ENCODE data around the gene CXorf65. TPM values are rescaled to one million over a fixed set of nuclear protein-coding genes. Genes with fewer than 3 reads are reported as not detected.

CXorf65 gene
- total RNA-seq, 2 donors from 2014 or later: not detected

GRCh38 chrX:71103110-71103983 lies 3.2 kb downstream of the CXorf65 start:
- H3K4me1 ChIP-seq (ENCODE audit: control insufficient read depth, insufficient read depth, low read length): peaks cover 7% of the 10 kb centered on the region
- WGBS, 2 experiments (ENCODE audit: insufficient coverage in 1 of 2, insufficient read length in 1 of 2): 30% methylated on average over 3 of the region's 10 CpGs; no CpG with 5 or more reads in 1 of the 2 experiments
- peaks cover 11% of the 10 kb centered on the region for H3K27me3 Mint-ChIP-seq (ENCODE audit: insufficient read depth)
- H3K4me3 Mint-ChIP-seq: peak overlapping the region; percentile 43
- H3K9ac ChIP-seq (ENCODE audit: extremely low read depth, low read length, poor library complexity, severe bottlenecking): no peak overlapping the region
- no peaks in the 10 kb centered on the region for H3K36me3 Mint-ChIP-seq (ENCODE audit: low read depth)
- H3K27ac ChIP-seq (ENCODE audit: low read depth, low read length): peak overlapping the region; percentile 73
- H3K27me3 ChIP-seq (ENCODE audit: control insufficient read depth, insufficient read depth, low read length, poor library complexity, severe bottlenecking): no peaks in the 10 kb centered on the region
- no peaks in the 10 kb centered on the region for H3K36me3 ChIP-seq (ENCODE audit: control insufficient read depth, insufficient read depth, low read length)
- H3K9me3 ChIP-seq (ENCODE audit: control insufficient read depth, low read length): no peaks in the 10 kb centered on the region
- peaks cover 32% of the 10 kb centered on the region for H3K4me1 Mint-ChIP-seq
- peak overlapping the region; percentile 5 for H3K27ac Mint-ChIP-seq
- H3K4me3 ChIP-seq (ENCODE audit: low read length): peak overlapping the region; percentile 65
- peak; percentile 74 for DNase-seq
- peaks cover 65% of the 10 kb centered on the region for H3K9me3 Mint-ChIP-seq
- TF ChIP-seq CTCF (conservative IDR thresholded peaks at IDR 0.05): no peak

GRCh38 chrX:71102292-71102691 lies 4.2 kb downstream of the CXorf65 start:
- Histone ChIP-seq H3K36me3 (ENCODE audit: control insufficient read depth, insufficient read depth, low read length) (no peaks in the 10 kb centered on the region), H3K4me1 (ENCODE audit: control insufficient read depth, insufficient read depth, low read length) (peaks cover 7% of the 10 kb centered on the region), H3K9ac (ENCODE audit: extremely low read depth, low read length, poor library complexity, severe bottlenecking) (no peak overlapping the region), H3K4me3 (ENCODE audit: low read length) (no peak overlapping the region), H3K27me3 (ENCODE audit: control insufficient read depth, insufficient read depth, low read length, poor library complexity, severe bottlenecking) (no peaks in the 10 kb centered on the region), H3K9me3 (ENCODE audit: control insufficient read depth, low read length) (no peaks in the 10 kb centered on the region), H3K27ac (ENCODE audit: low read depth, low read length) (no peak overlapping the region)
- H3K9me3 Mint-ChIP-seq: peaks cover 57% of the 10 kb centered on the region
- no peak overlapping the region for H3K4me3 Mint-ChIP-seq
- H3K27me3 Mint-ChIP-seq (ENCODE audit: insufficient read depth): peaks cover 14% of the 10 kb centered on the region
- H3K27ac Mint-ChIP-seq: no peak overlapping the region
- WGBS, 2 experiments (ENCODE audit: insufficient coverage in 1 of 2, insufficient read length in 1 of 2): 71% methylated on average over 2 of the region's 3 CpGs; no CpG with 5 or more reads in 1 of the 2 experiments
- peaks cover 36% of the 10 kb centered on the region for H3K4me1 Mint-ChIP-seq
- H3K36me3 Mint-ChIP-seq (ENCODE audit: low read depth): no peaks in the 10 kb centered on the region
- no peak for TF ChIP-seq CTCF (conservative IDR thresholded peaks at IDR 0.05)
- DNase-seq: no peak

DNA sequence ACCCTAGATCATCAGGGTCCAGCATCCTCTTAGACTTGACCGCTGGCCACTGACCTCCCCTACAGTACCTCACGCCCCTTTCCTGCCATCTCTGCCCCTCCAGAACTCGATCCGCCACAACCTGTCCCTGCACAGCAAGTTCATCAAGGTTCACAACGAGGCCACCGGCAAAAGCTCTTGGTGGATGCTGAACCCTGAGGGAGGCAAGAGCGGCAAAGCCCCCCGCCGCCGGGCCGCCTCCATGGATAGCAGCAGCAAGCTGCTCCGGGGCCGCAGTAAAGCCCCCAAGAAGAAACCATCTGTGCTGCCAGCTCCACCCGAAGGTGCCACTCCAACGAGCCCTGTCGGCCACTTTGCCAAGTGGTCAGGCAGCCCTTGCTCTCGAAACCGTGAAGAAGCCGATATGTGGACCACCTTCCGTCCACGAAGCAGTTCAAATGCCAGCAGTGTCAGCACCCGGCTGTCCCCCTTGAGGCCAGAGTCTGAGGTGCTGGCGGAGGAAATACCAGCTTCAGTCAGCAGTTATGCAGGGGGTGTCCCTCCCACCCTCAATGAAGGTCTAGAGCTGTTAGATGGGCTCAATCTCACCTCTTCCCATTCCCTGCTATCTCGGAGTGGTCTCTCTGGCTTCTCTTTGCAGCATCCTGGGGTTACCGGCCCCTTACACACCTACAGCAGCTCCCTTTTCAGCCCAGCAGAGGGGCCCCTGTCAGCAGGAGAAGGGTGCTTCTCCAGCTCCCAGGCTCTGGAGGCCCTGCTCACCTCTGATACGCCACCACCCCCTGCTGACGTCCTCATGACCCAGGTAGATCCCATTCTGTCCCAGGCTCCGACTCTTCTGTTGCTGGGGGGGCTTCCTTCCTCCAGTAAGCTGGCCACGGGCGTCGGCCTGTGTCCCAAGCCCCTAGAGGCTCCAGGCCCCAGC lies 5.7 kb downstream of the CXorf65 start:
- Mint-ChIP-seq H3K4me3 (peak overlapping the region; percentile 40), H3K36me3 (ENCODE audit: low read depth) (no peaks in the 10 kb centered on the region), H3K9me3 (peaks cover 51% of the 10 kb centered on the region), H3K27me3 (ENCODE audit: insufficient read depth) (peaks cover 18% of the 10 kb centered on the region), H3K4me1 (peaks cover 37% of the 10 kb centered on the region), H3K27ac (peak overlapping the region; percentile 52)
- H3K36me3 ChIP-seq (ENCODE audit: control insufficient read depth, insufficient read depth, low read length): no peaks in the 10 kb centered on the region
- WGBS, 2 experiments (ENCODE audit: insufficient coverage in 1 of 2, insufficient read length in 1 of 2): 73 to 88% methylated on average over 14 to 31 of the region's 31 CpGs
- peak; percentile 57 for DNase-seq
- H3K27me3 ChIP-seq (ENCODE audit: control insufficient read depth, insufficient read depth, low read length, poor library complexity, severe bottlenecking): no peaks in the 10 kb centered on the region
- H3K9me3 ChIP-seq (ENCODE audit: control insufficient read depth, low read length): no peaks in the 10 kb centered on the region
- no peak overlapping the region for H3K9ac ChIP-seq (ENCODE audit: extremely low read depth, low read length, poor library complexity, severe bottlenecking)
- no peak overlapping the region for H3K4me3 ChIP-seq (ENCODE audit: low read length)
- no peak overlapping the region for H3K27ac ChIP-seq (ENCODE audit: low read depth, low read length)
- peak; percentile 55 for TF ChIP-seq CTCF (conservative IDR thresholded peaks at IDR 0.05)
- H3K4me1 ChIP-seq (ENCODE audit: control insufficient read depth, insufficient read depth, low read length): peaks cover 7% of the 10 kb centered on the region

Data from endodermal cell (in vitro differentiated cells).